Measurements from ENCODE around the gene SSC4D. TPM values are rescaled to one million over a fixed set of nuclear protein-coding genes. Genes with fewer than 3 reads are reported as not detected.
A peak's percentile ranks its signal among the peaks of the same experiment; 100 is the strongest.

Gene SSC4D
- total and polyA plus RNA-seq, 9 of the 15 experiments (the other 6 are each of a cell fraction or from before 2014, with no cell fraction given), result 0.06 to 1.1 (median 0.85) TPM; not detected in 1

- TF ChIP-seq FIP1L1 (IDR thresholded peaks at IDR 0.05; ENCODE audit: low read depth, low read length, poor library complexity, severe bottlenecking), result no peak
Observed at GRCh38 chr7:76349313-76349885, 60.1 kb downstream of the SSC4D start (continued).

GRCh38 chr7:76347710-76348109, 61.8 kb downstream of the SSC4D start:
- Histone ChIP-seq H2AFZ (ENCODE audit: low read depth, low read length) (no peak overlapping the region), H3K4me1 (replicated peaks in 1 of 2; ENCODE audit: control insufficient read depth in 2 of 2, insufficient read depth in 2 of 2, low read length in 2 of 2) (peaks cover 0 to 5% of the 10 kb centered on the region in 2 experiments; a peak in 3 of 5 replicates), H3K9me1 (ENCODE audit: control insufficient read depth, insufficient read depth, low read length) (no peaks in the 10 kb centered on the region), H3K36me3 (ENCODE audit: control insufficient read depth, insufficient read depth, low read length) (peaks cover 97% of the 10 kb centered on the region), H3K79me2 (ENCODE audit: control insufficient read depth, insufficient read depth, low read length) (peaks cover 99% of the 10 kb centered on the region), H3K9ac (ENCODE audit: insufficient read depth in 1 of 2, low read depth in 2 of 2, low read length in 2 of 2) (no peak overlapping the region), H3K27me3 (ENCODE audit: control insufficient read depth in 2 of 2, insufficient read depth in 2 of 2, low read length in 2 of 2) (no peaks in the 10 kb centered on the region), H3K4me3 (no peak overlapping the region), H3K9me3 (replicated peaks; ENCODE audit: control insufficient read depth, insufficient read depth, low read depth, low read length) (no peaks in the 10 kb centered on the region), H4K20me1 (replicated peaks; ENCODE audit: control insufficient read depth, insufficient read depth, low read length) (peaks cover 32% of the 10 kb centered on the region), H3K4me2 (ENCODE audit: insufficient read depth, low read length) (no peak overlapping the region), H3K27ac (ENCODE audit: extremely low read depth, low read depth, low read length) (peak overlapping the region; percentile 14; the same call in 1 of the 3 replicates)
- ChIA-PET POLR2A (interaction anchor here (0.8 kb wide), 1 partner anchor 12 kb away, joined by 3 read pairs; no protein-coding TSS in a partner anchor), CTCF (ENCODE audit: low intra/inter-chr PET ratio) (no interaction called here)
- DNase-seq (ENCODE audit: extremely low read depth in 1 of 4, low spot score in 3 of 4), result no peak
- FAIRE-seq, result no peak
- intact Hi-C loops (cut with micrococcal nuclease), result no loop called here
- in situ Hi-C loops (cut with MboI), result no loop called here
- no TSS peak for BruUV-seq (replicated peaks)
- no peak for ATAC-seq
- WGBS (ENCODE audit: insufficient coverage, low coverage, missing lambda C conversion rate), result 89% methylated on average over 5 of the region's 5 CpGs
- TF ChIP-seq CBX3 (IDR thresholded peaks at IDR 0.05; ENCODE audit: borderline replicate concordance in 1 of 2, low read length in 2 of 2) (no peak), TSC22D4 (tag; IDR thresholded peaks at IDR 0.05) (no peak), ZNF830 (CRISPR knock-in tag; IDR thresholded peaks at IDR 0.05) (no peak), CC2D1A (IDR thresholded peaks at IDR 0.05) (no peak), CTBP1 (IDR thresholded peaks at IDR 0.05; ENCODE audit: borderline replicate concordance) (no peak), ZBTB49 (CRISPR knock-in tag; IDR thresholded peaks at IDR 0.05; ENCODE audit: borderline replicate concordance) (no peak), HNRNPL (IDR thresholded peaks at IDR 0.05; ENCODE audit: low read depth, low read length) (no peak), DIDO1 (tag; IDR thresholded peaks at IDR 0.05; ENCODE audit: low read depth) (no peak), CTCFL (IDR thresholded peaks at IDR 0.05; ENCODE audit: borderline replicate concordance, insufficient read depth, low read depth, low read length, poor library complexity, severe bottlenecking) (no peak), MBD1 (CRISPR knock-in tag; IDR thresholded peaks at IDR 0.05) (no peak), TFAM (CRISPR knock-in tag; conservative IDR thresholded peaks at IDR 0.05) (no peak), NFRKB (IDR thresholded peaks at IDR 0.05; ENCODE audit: low read depth) (no peak)

Data from K562 (cell line).